GM12878 (cell line): ENCODE results near the gene TCERG1L. TPM values are rescaled to one million over a fixed set of nuclear protein-coding genes. Genes with fewer than 3 reads are reported as not detected.

Source experiments
- ATAC-seq: fragments of 200-7000 bp; cut with Tn5 transposase; 3 replicates; pipeline ENCODE4 v1.9.1; 2020; ENCODE audit warnings: mild to moderate bottlenecking, moderate library complexity
- BruUV-seq: library from RNA; stranded (reverse); fragments of 400-500 nt; replicated peaks from 2 replicates; lab custom pipeline; 2021; lab: Mats Ljungman, UMichigan
- CTCF ChIA-PET: fragments of 300-600 bp; sonication (Branson Sonifier 250); formaldehyde crosslinking; extraction: SDS; loops from one replicate; lab custom pipeline; 2021; ENCODE audit warnings: inconsistent platforms; lab: Yijun Ruan, JAX
- POLR2A ChIA-PET: fragments of 350-600 bp; formaldehyde crosslinking; extraction: SDS; loops from one replicate; lab custom pipeline; 2021; ENCODE audit warnings: inconsistent platforms; lab: Charles Lee
- RAD21 ChIA-PET: fragments of 300-600 bp; sonication (Branson Sonifier 250); formaldehyde crosslinking; loops from one replicate; lab custom pipeline; 2023; ENCODE audit warnings: antibody characterized with exemption; ENCODE audit not compliant: unreplicated experiment; lab: Charles Lee
- SMC1A ChIA-PET: fragments of 300-600 bp; sonication (Branson Sonifier 250); formaldehyde crosslinking; loops from one replicate; lab custom pipeline; 2023; ENCODE audit not compliant: unreplicated experiment, uncharacterized antibody; lab: Charles Lee
- DNase-seq: peaks from one replicate; pipeline ENCODE4 v3.0.0-alpha.2; 2011; ENCODE audit warnings: low read depth, low spot score
- FAIRE-seq: peaks from 3 replicates; lab custom pipeline; 2011; peaks lifted over from hg19 to GRCh38; lab: Jason Lieb, UNC
- H2AFZ ChIP-seq: 2 replicates; pipeline ENCODE4 v1.6.0; 2011; ENCODE audit warnings: low read depth, low read length, control low read depth; ENCODE audit not compliant: control insufficient read depth
- H3K27ac ChIP-seq: 2 replicates; pipeline ENCODE4 v1.5.1; 2011; ENCODE audit warnings: control low read depth; ENCODE audit not compliant: control insufficient read depth, insufficient read depth
- H3K27me3 ChIP-seq, 2 experiments: replicated peaks in 1 of 2; 2 replicates each; pipeline versions ENCODE4 v1.6.0 to v1.6.1; 2011; ENCODE audit warnings: low read length in 1 of 2; ENCODE audit not compliant: control insufficient read depth in 2 of 2, insufficient read depth in 2 of 2
- H3K36me3 ChIP-seq, 2 experiments: 2 replicates each; pipeline ENCODE4 v1.5.1; 2011; ENCODE audit warnings: low read length in 1 of 2; ENCODE audit not compliant: control insufficient read depth in 2 of 2, insufficient read depth in 2 of 2
- H3K4me1 ChIP-seq: 2 replicates; pipeline ENCODE4 v1.6.1; 2011; ENCODE audit warnings: mild to moderate bottlenecking, low read length, moderate library complexity, mixed read lengths; ENCODE audit not compliant: control insufficient read depth, insufficient read depth
- H3K4me2 ChIP-seq: 2 replicates; pipeline ENCODE4 v1.6.0; 2011; ENCODE audit warnings: control low read depth; ENCODE audit not compliant: control insufficient read depth, insufficient read depth
- H3K4me3 ChIP-seq: fragments of 200-600 bp; sonication (generic); 2 replicates; pipeline ENCODE4 v1.5.1; 2016
- H3K79me2 ChIP-seq: 2 replicates; pipeline ENCODE4 v1.6.0; 2011; ENCODE audit warnings: low read length; ENCODE audit not compliant: control insufficient read depth, insufficient read depth
- H3K9ac ChIP-seq: 2 replicates; pipeline ENCODE4 v1.8.0; 2011; ENCODE audit warnings: low read length, control low read depth, mixed read lengths; ENCODE audit not compliant: control insufficient read depth, insufficient read depth
- H3K9me3 ChIP-seq: replicated peaks from 3 replicates; pipeline ENCODE4 v1.5.1; 2011; ENCODE audit warnings: mild to moderate bottlenecking, low read length; ENCODE audit not compliant: control insufficient read depth, insufficient read depth
- H4K20me1 ChIP-seq: 2 replicates; pipeline ENCODE4 v1.6.0; 2011; ENCODE audit not compliant: control insufficient read depth, insufficient read depth
- MYC ChIP-seq: IDR thresholded peaks from 2 replicates; pipeline ENCODE4 v1.6.1; 2011; ENCODE audit warnings: mild to moderate bottlenecking, low read length, moderate library complexity, inconsistent platforms; ENCODE audit not compliant: insufficient read depth, insufficient replicate concordance, insufficient read length, severe bottlenecking
- NKRF ChIP-seq: fragments of 450-650 bp; conservative IDR thresholded peaks from 2 replicates; pipeline ENCODE4 v1.6.1; 2017; ENCODE audit warnings: mild to moderate bottlenecking, moderate library complexity
- PBX3 ChIP-seq: IDR thresholded peaks from 2 replicates; pipeline ENCODE4 v1.6.1; 2011; ENCODE audit warnings: mild to moderate bottlenecking, low read depth, low read length, moderate library complexity; ENCODE audit not compliant: insufficient replicate concordance
- RCOR1 ChIP-seq: conservative IDR thresholded peaks from 2 replicates; pipeline ENCODE4 v1.6.1; 2012; ENCODE audit warnings: low read depth, low read length, improper control_type of control experiment
- SP1 ChIP-seq: IDR thresholded peaks from one replicate; pipeline ENCODE4 v1.6.1; 2011; ENCODE audit warnings: low read depth, low read length
- WRNIP1 ChIP-seq: IDR thresholded peaks from 2 replicates; pipeline ENCODE4 v1.6.1; 2011; ENCODE audit warnings: low read depth, low read length, improper control_type of control experiment, borderline replicate concordance
- ZBTB40 ChIP-seq: fragments of 450-650 bp; IDR thresholded peaks from 2 replicates; pipeline ENCODE4 v1.6.1; 2016; ENCODE audit warnings: mild to moderate bottlenecking, moderate library complexity, borderline replicate concordance
- ZNF207 ChIP-seq: fragments of 450-650 bp; IDR thresholded peaks from 2 replicates; pipeline ENCODE4 v1.6.1; 2014; ENCODE audit warnings: antibody characterized with exemption, mild to moderate bottlenecking, borderline replicate concordance
- ZNF217 ChIP-seq: fragments of 450-650 bp; IDR thresholded peaks from 2 replicates; pipeline ENCODE4 v1.6.1; 2017; ENCODE audit warnings: antibody characterized with exemption, mild to moderate bottlenecking
- WGBS: methylation state at CpG from one replicate; pipeline ENCODE4 v1.1.6; 2016; ENCODE audit warnings: low lambda C conversion rate; ENCODE audit not compliant: insufficient replicate concordance, insufficient coverage; ENCODE audit errors: missing lambda C conversion rate; 5-methylcytosine and 5-hydroxymethylcytosine counted together
- in situ Hi-C: fragments of 300-500 bp; cut with MboI; formaldehyde crosslinking; loops from 9 replicates; pipeline ENCODE4 v1.14.3; 2018; ENCODE audit warnings: mixed read lengths
- intact Hi-C: fragments of 100-400 bp; cut with micrococcal nuclease; formaldehyde crosslinking; loops from one replicate; pipeline ENCODE4 v1.14.2; 2022; ENCODE audit not compliant: unreplicated experiment
- polyA plus RNA-seq, 11 experiments: library from polyadenylated mRNA; depleted of rRNA in 4 of 11; unstranded in 6 of 11; stranded (reverse) in 5 of 11; fragments of >200 nt; fragmentation: Nextera tagmentation in 4 of 11; fragmentation: Illumina TruSeq in 1 of 11; extraction: Ambion mirVana in 4 of 11; extraction: Trizol in 1 of 11; gene quantifications; 1 replicate in 1 of 11; 2 replicates in 10 of 11; pipeline versions ENCODE4 v1.2.1 to v1.2.3, GENCODE V29; 2011 to 2016; ENCODE audit warnings: inconsistent platforms in 2 of 11, missing spikeins in 2 of 11, low read depth in 1 of 11
- total RNA-seq, 4 experiments: library from RNA; depleted of rRNA in 3 of 4; stranded (reverse); fragments of >200 nt in 3 of 4; fragmentation: Illumina TruSeq in 1 of 4; extraction: Trizol in 1 of 4; gene quantifications; 2 replicates each; pipeline versions ENCODE4 v1.2.1 to v1.2.3, GENCODE V29; 2013 to 2021

Gene TCERG1L
- total and polyA plus RNA-seq, 10 of the 15 experiments (the other 5 are each of a cell fraction or from before 2014, with no cell fraction given) = not detected

GRCh38 chr10:131088619-131089018 is 222.9 kb downstream of the TCERG1L start (continued):
- no peak for TF ChIP-seq ZBTB40

- no peak for FAIRE-seq
- no peak overlapping the region for H3K4me2 ChIP-seq
- no peaks in the 10 kb centered on the region for H3K27me3 ChIP-seq
- intact Hi-C loops = no loop called here
- no peaks in the 10 kb centered on the region for H3K4me1 ChIP-seq
- ChIA-PET SMC1A (no interaction called here), POLR2A (no interaction called here), RAD21 (no interaction called here), CTCF (no interaction called here)
- no peak overlapping the region for H3K4me3 ChIP-seq
- no peaks in the 10 kb centered on the region for H3K36me3 ChIP-seq
- no peaks in the 10 kb centered on the region for H4K20me1 ChIP-seq
- BruUV-seq = no TSS peak
- H3K9ac ChIP-seq = no peak overlapping the region
- in situ Hi-C loops = no loop called here
- ATAC-seq = no peak
- H2AFZ ChIP-seq = no peak overlapping the region
- no peaks in the 10 kb centered on the region; the same call in 2 of the 3 replicates for H3K9me3 ChIP-seq
- no peaks in the 10 kb centered on the region for H3K79me2 ChIP-seq
- DNase-seq = no peak
- H3K27ac ChIP-seq = no peak overlapping the region
- 60% methylated on average over 17 of the region's 24 CpGs for WGBS
- TF ChIP-seq ZNF217 = no peak
- TF ChIP-seq MYC = no peak
- TF ChIP-seq RCOR1 = no peak
- no peak for TF ChIP-seq PBX3
- TF ChIP-seq WRNIP1 = no peak
- TF ChIP-seq NKRF = no peak
- no peak for TF ChIP-seq ZNF207
- TF ChIP-seq SP1 = no peak
These were observed 223.9 kb downstream of the TCERG1L start for GRCh38 chr10:131087464-131088215.
